Endothelial cell (in vitro differentiated cells): ENCODE measurements around the gene ARHGAP26. TPM values are rescaled to one million over a fixed set of nuclear protein-coding genes. Genes with fewer than 3 reads are reported as not detected.

Experiments
- DNase-seq: peaks from one replicate; pipeline ENCODE4 v3.0.0; 2021; ENCODE audit warnings: low spot score
- H3K27ac Mint-ChIP-seq: one replicate; pipeline ENCODE4 v1.8.0; 2021; ENCODE audit warnings: mixed read lengths, inconsistent platforms; ENCODE audit not compliant: unreplicated experiment
- H3K27me3 Mint-ChIP-seq: one replicate; pipeline ENCODE4 v1.8.0; 2021; ENCODE audit warnings: mild to moderate bottlenecking, moderate library complexity, mixed read lengths, inconsistent platforms; ENCODE audit not compliant: unreplicated experiment
- H3K36me3 Mint-ChIP-seq: one replicate; pipeline ENCODE4 v1.8.0; 2021; ENCODE audit warnings: mild to moderate bottlenecking, low read depth, mixed read lengths, inconsistent platforms; ENCODE audit not compliant: unreplicated experiment
- H3K4me1 Mint-ChIP-seq: one replicate; pipeline ENCODE4 v1.8.0; 2021; ENCODE audit warnings: mild to moderate bottlenecking, mixed read lengths, inconsistent platforms; ENCODE audit not compliant: unreplicated experiment
- H3K4me3 Mint-ChIP-seq: one replicate; pipeline ENCODE4 v1.8.0; 2021; ENCODE audit warnings: mild to moderate bottlenecking, mixed read lengths, inconsistent platforms; ENCODE audit not compliant: unreplicated experiment
- H3K9me3 Mint-ChIP-seq: one replicate; pipeline ENCODE4 v1.8.0; 2021; ENCODE audit warnings: mixed read lengths, inconsistent platforms; ENCODE audit not compliant: unreplicated experiment
- CTCF ChIP-seq: fragments of 200-600 bp; sonication (generic); IDR thresholded peaks from one replicate; pipeline ENCODE4 v1.5.0; 2021; ENCODE audit warnings: antibody characterized with exemption; ENCODE audit not compliant: unreplicated experiment
- total RNA-seq: library from RNA; stranded (reverse); fragmentation: NEBNext Ultra II Directional; extraction: Animal tissue kit (Norgen Biotek cat#: 25700); gene quantifications from one replicate; pipeline ENCODE4 v1.2.1, GENCODE V29; 2021; ENCODE audit not compliant: unreplicated experiment

The ARHGAP26 gene
- total RNA-seq, 1 donor from 2014 or later, result 81.5 TPM

GRCh38 chr5:143111799-143112198, 341.6 kb downstream of the ARHGAP26 start:
- H3K27me3 Mint-ChIP-seq, result peaks cover 4% of the 10 kb centered on the region
- no peak for DNase-seq
- H3K27ac Mint-ChIP-seq, result no peak overlapping the region
- H3K4me1 Mint-ChIP-seq, result peaks cover 9% of the 10 kb centered on the region
- H3K4me3 Mint-ChIP-seq, result no peak overlapping the region
- TF ChIP-seq CTCF, result no peak
- H3K36me3 Mint-ChIP-seq, result peaks cover 5% of the 10 kb centered on the region
- no peaks in the 10 kb centered on the region for H3K9me3 Mint-ChIP-seq

GRCh38 chr5:143113461-143113860, 343.3 kb downstream of the ARHGAP26 start:
- H3K4me3 Mint-ChIP-seq, result peak overlapping the region; percentile 35

DNA sequence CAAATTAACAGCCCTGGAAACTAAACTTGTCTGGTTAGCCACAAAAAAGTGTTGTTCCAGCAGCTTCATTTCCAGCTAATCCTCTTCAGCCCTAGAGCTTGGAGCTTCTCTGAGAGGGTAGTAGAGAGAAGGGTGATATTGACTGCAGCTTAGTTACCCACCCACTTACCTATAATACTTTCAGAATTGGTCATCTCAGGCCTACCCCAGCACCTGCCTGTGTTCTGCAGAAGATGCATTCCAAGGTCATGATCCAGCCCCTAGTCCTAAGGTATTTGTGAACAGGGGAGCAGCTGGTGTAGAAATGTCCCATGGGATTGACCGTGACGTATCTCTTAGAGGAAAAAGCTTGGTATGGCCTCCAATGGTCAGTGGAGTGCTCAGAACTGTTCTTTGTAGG, 344.3 kb downstream of the ARHGAP26 start:
- Mint-ChIP-seq H3K27me3 (peaks cover 4% of the 10 kb centered on the region), H3K9me3 (no peaks in the 10 kb centered on the region), H3K27ac (no peak overlapping the region), H3K36me3 (no peaks in the 10 kb centered on the region), H3K4me3 (no peak overlapping the region), H3K4me1 (peaks cover 7% of the 10 kb centered on the region)
- no peak for TF ChIP-seq CTCF
- no peak for DNase-seq

More at GRCh38 chr5:143113461-143113860, 343.3 kb downstream of the ARHGAP26 start:
- H3K27me3 Mint-ChIP-seq, result peaks cover 4% of the 10 kb centered on the region
- H3K4me1 Mint-ChIP-seq, result peaks cover 7% of the 10 kb centered on the region
- no peaks in the 10 kb centered on the region for H3K9me3 Mint-ChIP-seq
- H3K27ac Mint-ChIP-seq, result no peak overlapping the region
- TF ChIP-seq CTCF, result no peak
- DNase-seq, result no peak
- no peaks in the 10 kb centered on the region for H3K36me3 Mint-ChIP-seq

DNA sequence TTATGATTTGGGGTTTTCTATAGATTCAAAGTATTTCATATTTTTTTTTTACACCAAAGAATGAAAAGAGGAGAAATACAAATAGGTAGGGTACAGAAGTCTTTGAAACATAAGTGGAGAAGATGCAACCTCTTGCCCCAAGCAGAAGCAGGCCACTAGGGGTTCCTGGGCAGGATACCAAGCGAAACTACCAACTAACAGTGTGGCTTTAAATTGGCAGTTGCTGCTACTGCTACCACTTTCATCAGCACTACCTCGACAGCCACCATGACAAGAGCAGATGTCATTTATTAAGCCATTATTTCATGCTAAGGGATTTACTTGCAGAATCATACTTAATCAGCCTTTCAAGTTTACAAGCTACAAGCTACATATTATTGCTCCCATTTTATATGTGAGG, 345.2 kb downstream of the ARHGAP26 start:
- Mint-ChIP-seq H3K27ac (no peak overlapping the region), H3K27me3 (peaks cover 4% of the 10 kb centered on the region)
- TF ChIP-seq CTCF, result no peak

GRCh38 chr5:143116814-143117213, 346.6 kb downstream of the ARHGAP26 start:
- Mint-ChIP-seq H3K27ac (no peak overlapping the region), H3K36me3 (peaks cover 8% of the 10 kb centered on the region), H3K9me3 (no peaks in the 10 kb centered on the region), H3K4me3 (no peak overlapping the region), H3K27me3 (peaks cover 2% of the 10 kb centered on the region), H3K4me1 (peaks cover 2% of the 10 kb centered on the region)
- TF ChIP-seq CTCF, result no peak
- no peak for DNase-seq

More for the DNA sequence above, 345.2 kb downstream of the ARHGAP26 start:
- no peak for DNase-seq
- Mint-ChIP-seq H3K36me3 (no peaks in the 10 kb centered on the region), H3K9me3 (no peaks in the 10 kb centered on the region), H3K4me1 (peaks cover 4% of the 10 kb centered on the region), H3K4me3 (no peak overlapping the region)
